Prostate gland (tissue), 2 donors: ENCODE data around the gene ZFYVE27.
"Not testable (repeated sequence)": the region's sequence is repeated elsewhere in the genome, so short reads cannot be mapped to it uniquely, and the experiment has no call there.

ENCODE experiments used
- CTCF ChIP-seq, 4 experiments: fragments of 200-600 bp in 2 of 4; fragments of 450-650 bp in 2 of 4; sonication (generic) in 2 of 4; IDR thresholded peaks; 1 replicate in 3 of 4; 2 replicates in 1 of 4; pipeline ENCODE4 v1.5.1; 2016 to 2019; ENCODE audit warnings: antibody characterized with exemption in 4 of 4, mild to moderate bottlenecking in 2 of 4, moderate library complexity in 2 of 4
- POLR2A ChIP-seq: fragments of 450-650 bp; IDR thresholded peaks from one replicate; pipeline ENCODE4 v1.6.1; 2016; ENCODE audit warnings: antibody characterized with exemption, mild to moderate bottlenecking
- POLR2AphosphoS5 ChIP-seq: sonication (generic); formaldehyde crosslinking; IDR thresholded peaks from one replicate; pipeline ENCODE4 v1.6.1; 2017; ENCODE audit warnings: antibody characterized with exemption

GRCh38 chr10:97698072-97698655, 38.8 kb upstream of the ZFYVE27 start:
- TF ChIP-seq CTCF (IDR thresholded peaks at IDR 0.05); POLR2A; POLR2AphosphoS5: not testable (repeated sequence)
